Upper lobe of left lung (tissue), 6 donors: Measurements from ENCODE around the gene TBCK. TPM values are rescaled to one million over a fixed set of nuclear protein-coding genes. Genes with fewer than 3 reads are reported as not detected.

Source experiments
- ATAC-seq, 2 donors: fragments of 200-7000 bp; cut with Tn5 transposase; one replicate each; pipeline ENCODE4 v1.9.1; 2022; ENCODE audit warnings: mild to moderate bottlenecking in 2 of 2, moderate library complexity in 2 of 2; ENCODE audit not compliant: low FRiP score in 2 of 2
- DNase-seq, 2 donors: peaks; one replicate each; pipeline ENCODE4 v3.0.0-alpha.2; 2019 to 2020
- H3K27ac ChIP-seq, 4 donors: fragments of 200-600 bp; sonication (generic); one replicate each; pipeline ENCODE4 v1.5.1; 2016 to 2019
- H3K27me3 ChIP-seq, 4 donors: fragments of 200-600 bp; sonication (generic); one replicate each; pipeline ENCODE4 v1.5.1; 2017 to 2019
- H3K36me3 ChIP-seq, 4 donors: fragments of 200-600 bp; sonication (generic); one replicate each; pipeline ENCODE4 v1.5.1; 2016 to 2019
- H3K4me1 ChIP-seq, 4 donors: fragments of 200-600 bp; sonication (generic); one replicate each; pipeline ENCODE4 v1.5.1; 2018 to 2019
- H3K4me3 ChIP-seq, 4 donors: fragments of 200-600 bp; sonication (generic); one replicate each; pipeline ENCODE4 v1.5.1; 2017 to 2019; ENCODE audit warnings: mild to moderate bottlenecking in 2 of 4, moderate library complexity in 1 of 4
- H3K9me3 ChIP-seq, 4 donors: fragments of 200-600 bp; sonication (generic); one replicate each; pipeline ENCODE4 v1.5.1; 2018 to 2019
- EP300 ChIP-seq, 4 donors: sonication (generic); formaldehyde crosslinking; IDR thresholded peaks; one replicate each; pipeline ENCODE4 v1.5.1; 2017; ENCODE audit warnings: antibody characterized with exemption in 4 of 4, control low read depth in 2 of 4
- POLR2A ChIP-seq, 4 donors: fragments of 450-650 bp; IDR thresholded peaks; one replicate each; pipeline ENCODE4 v1.5.1; 2016 to 2017; ENCODE audit warnings: antibody characterized with exemption in 4 of 4, mild to moderate bottlenecking in 2 of 4
- POLR2AphosphoS5 ChIP-seq, 2 donors: sonication (generic); formaldehyde crosslinking; IDR thresholded peaks; one replicate each; pipeline ENCODE4 v1.5.1; 2017; ENCODE audit warnings: antibody characterized with exemption in 2 of 2
- WGBS, 2 donors: methylation state at CpG; one replicate each; pipeline ENCODE4 v1.1.5; 2017 to 2018; 5-methylcytosine and 5-hydroxymethylcytosine counted together
- total RNA-seq, 6 donors: library from RNA; depleted of rRNA in 4 of 6; stranded (reverse); fragments of >200 nt in 4 of 6; gene quantifications; one replicate each; pipeline versions ENCODE4 v1.1.0 to v1.2.1, GENCODE V29; 2016 to 2021
- TF ChIP-seq, protein P1 (sequence below), 6 experiments: fragments of 450-650 bp in 4 of 6; fragments of 200-600 bp in 2 of 6; sonication (generic) in 2 of 6; IDR thresholded peaks; one replicate each; pipeline ENCODE4 v1.5.1; 2016 to 2019; ENCODE audit warnings: antibody characterized with exemption in 6 of 6
- donor health status: DM: no; HTN: no; CAD: no; lungs with moderate emphysema.
- donor health status: DM: no; HTN: yes; CAD: no; lungs with severe emphysema.

Gene TBCK
- total RNA-seq, 6 donors from 2014 or later: 24.8 to 54.5 (median 32.3) TPM

DNA sequence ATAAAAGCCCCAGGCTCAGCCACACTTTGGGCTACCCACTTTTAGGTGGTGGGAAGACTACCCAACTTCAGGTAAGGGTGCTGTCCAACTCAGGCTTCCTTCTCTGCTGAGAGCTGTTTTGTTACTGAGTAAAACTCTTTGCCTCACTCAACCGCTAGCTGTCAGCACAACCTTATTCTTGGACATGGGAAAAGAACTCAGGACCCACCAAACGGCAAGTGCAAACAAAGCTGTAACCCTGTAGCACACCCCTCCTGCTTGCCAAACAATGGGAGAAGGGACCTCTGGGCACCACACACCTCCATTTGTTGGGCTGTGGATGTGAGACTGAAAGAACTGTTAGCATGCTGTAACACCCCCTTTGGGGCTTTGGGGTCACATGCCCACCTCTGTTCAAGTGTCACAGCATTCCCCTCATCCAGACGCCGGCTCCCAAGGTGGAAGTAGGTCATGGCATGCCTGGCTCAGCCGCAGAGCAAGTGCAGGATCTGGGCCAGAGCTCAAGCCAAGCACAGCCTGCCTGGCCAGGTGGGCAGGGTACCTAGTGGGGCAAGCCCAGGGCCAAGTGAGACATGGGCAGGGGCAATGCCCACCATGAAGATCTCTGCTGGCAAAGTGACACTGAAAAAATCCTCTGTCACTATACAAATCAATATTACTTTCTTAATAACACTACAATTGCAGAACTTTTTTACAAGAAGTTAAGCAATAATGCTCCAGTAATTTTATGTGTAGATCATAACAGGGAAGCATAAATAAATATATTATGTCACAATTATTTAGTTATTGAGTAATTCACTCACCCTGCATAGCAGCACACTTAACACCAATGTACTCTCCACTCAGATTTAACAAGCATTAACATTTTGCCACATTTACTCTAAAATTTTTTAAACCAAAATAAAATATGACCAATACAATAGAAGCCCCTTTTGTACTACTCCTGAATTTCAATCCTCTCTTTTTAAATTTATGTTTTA lies 107.2 kb downstream of the TBCK start:
- Histone ChIP-seq H3K27ac (no peak overlapping the region), H3K4me3 (no peak overlapping the region), H3K27me3 (no peaks in the 10 kb centered on the region), H3K9me3 (no peaks in the 10 kb centered on the region), H3K4me1 (no peaks in the 10 kb centered on the region), H3K36me3 (peaks cover 0 to 14% (median 3%) of the 10 kb centered on the region in 4 donors)
- peak in 1 of 2 donors; percentile 37 for DNase-seq
- 83 to 94% methylated on average over 3 to 5 of the region's 5 CpGs for WGBS, 2 donors
- peak in 1 of 2 donors; percentile 14 for ATAC-seq
- TF ChIP-seq EP300 (IDR thresholded peaks at IDR 0.05) (no peak), POLR2A (IDR thresholded peaks at IDR 0.05) (no peak), POLR2AphosphoS5 (IDR thresholded peaks at IDR 0.05) (no peak)
- TF ChIP-seq, protein P1, sequence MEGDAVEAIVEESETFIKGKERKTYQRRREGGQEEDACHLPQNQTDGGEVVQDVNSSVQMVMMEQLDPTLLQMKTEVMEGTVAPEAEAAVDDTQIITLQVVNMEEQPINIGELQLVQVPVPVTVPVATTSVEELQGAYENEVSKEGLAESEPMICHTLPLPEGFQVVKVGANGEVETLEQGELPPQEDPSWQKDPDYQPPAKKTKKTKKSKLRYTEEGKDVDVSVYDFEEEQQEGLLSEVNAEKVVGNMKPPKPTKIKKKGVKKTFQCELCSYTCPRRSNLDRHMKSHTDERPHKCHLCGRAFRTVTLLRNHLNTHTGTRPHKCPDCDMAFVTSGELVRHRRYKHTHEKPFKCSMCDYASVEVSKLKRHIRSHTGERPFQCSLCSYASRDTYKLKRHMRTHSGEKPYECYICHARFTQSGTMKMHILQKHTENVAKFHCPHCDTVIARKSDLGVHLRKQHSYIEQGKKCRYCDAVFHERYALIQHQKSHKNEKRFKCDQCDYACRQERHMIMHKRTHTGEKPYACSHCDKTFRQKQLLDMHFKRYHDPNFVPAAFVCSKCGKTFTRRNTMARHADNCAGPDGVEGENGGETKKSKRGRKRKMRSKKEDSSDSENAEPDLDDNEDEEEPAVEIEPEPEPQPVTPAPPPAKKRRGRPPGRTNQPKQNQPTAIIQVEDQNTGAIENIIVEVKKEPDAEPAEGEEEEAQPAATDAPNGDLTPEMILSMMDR (IDR thresholded peaks at IDR 0.05): no peak

DNA sequence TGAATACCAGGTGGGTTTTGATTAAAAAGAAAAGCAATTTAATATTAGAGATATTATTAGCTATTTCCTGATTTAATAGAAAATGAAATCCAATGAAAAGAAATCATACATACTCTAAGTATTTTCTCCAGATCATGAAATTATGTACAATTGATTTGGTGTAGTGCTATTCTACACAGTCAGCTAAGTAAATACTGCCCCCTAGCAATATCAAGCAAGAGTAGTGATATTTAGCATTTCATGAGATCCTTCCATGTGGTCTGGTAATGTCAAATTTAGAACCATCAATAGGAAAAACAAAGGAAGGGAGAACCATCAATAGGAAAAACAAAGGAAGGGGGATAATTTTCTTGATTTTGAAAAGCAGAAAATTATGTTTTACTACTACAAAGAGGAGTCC lies 114.6 kb downstream of the TBCK start:
- H3K36me3 ChIP-seq: no peaks in the 10 kb centered on the region
- H3K27ac ChIP-seq: no peak overlapping the region
- DNase-seq (no peak), ATAC-seq (no peak)
- no peak overlapping the region for H3K4me3 ChIP-seq
- H3K27me3 ChIP-seq: no peaks in the 10 kb centered on the region
- TF ChIP-seq, protein P1 (IDR thresholded peaks at IDR 0.05): peak in 1 of 6 experiments; percentile 8
- TF ChIP-seq POLR2A (IDR thresholded peaks at IDR 0.05) (no peak), POLR2AphosphoS5 (IDR thresholded peaks at IDR 0.05) (no peak), EP300 (IDR thresholded peaks at IDR 0.05) (no peak)
- no peaks in the 10 kb centered on the region for H3K4me1 ChIP-seq
- no peaks in the 10 kb centered on the region for H3K9me3 ChIP-seq

DNA sequence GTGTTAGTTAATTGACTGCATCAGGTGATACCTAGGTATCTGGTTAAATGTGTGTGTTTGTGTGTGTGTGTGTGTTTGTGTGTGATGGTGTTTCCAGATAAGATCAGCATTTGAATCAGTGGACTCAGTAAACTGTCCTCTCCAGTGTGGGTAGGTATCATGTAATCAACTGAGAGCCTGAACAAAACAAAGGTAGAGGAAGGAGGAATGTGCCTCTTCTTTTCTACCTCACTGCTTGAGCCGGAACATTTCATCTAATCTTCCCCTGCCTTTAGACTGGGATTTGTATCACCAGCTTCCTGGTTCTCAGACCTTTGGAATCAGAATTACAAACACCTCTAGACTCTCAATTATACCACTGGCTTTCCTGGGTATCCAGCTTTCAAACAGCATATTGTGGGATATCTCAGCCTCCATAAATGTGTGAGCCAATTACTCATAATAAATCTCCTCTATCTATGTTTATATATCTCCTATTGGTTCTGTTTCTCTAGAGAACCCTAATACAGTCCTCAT lies 120.5 kb downstream of the TBCK start:
- H3K27me3 ChIP-seq: no peaks in the 10 kb centered on the region
- TF ChIP-seq, protein P1 (IDR thresholded peaks at IDR 0.05): no peak
- TF ChIP-seq POLR2AphosphoS5 (IDR thresholded peaks at IDR 0.05) (no peak), POLR2A (IDR thresholded peaks at IDR 0.05) (no peak), EP300 (IDR thresholded peaks at IDR 0.05) (no peak)
- 100% methylated on average over 1 of the region's 1 CpG for WGBS, 2 donors
- no peaks in the 10 kb centered on the region for H3K9me3 ChIP-seq
- ATAC-seq (no peak), DNase-seq (no peak)
- no peaks in the 10 kb centered on the region for H3K4me1 ChIP-seq
- no peak overlapping the region for H3K27ac ChIP-seq
- peaks cover 0 to 15% (median 2%) of the 10 kb centered on the region in 4 donors for H3K36me3 ChIP-seq
- no peak overlapping the region for H3K4me3 ChIP-seq

DNA sequence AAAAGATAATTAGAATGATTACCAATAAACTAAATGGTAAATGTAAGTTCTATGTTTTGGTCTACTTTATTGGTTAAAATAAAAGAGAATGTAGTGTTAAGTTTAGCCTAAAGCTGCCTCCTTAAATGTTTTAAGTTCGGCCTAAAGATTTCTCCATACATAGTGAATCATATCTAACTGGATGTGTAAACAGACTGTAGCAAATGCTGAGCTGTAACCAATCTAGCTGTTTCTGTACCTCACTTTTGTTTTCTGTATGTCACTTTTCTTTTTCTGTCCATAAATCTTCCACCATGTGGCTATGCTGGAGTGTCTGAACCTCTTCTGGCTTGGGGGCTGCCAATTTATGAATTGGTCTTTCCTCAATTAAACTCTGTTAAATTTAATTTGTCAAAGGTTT lies 121.2 kb downstream of the TBCK start:
- Histone ChIP-seq H3K27ac (no peak overlapping the region), H3K4me3 (no peak overlapping the region), H3K9me3 (no peaks in the 10 kb centered on the region), H3K27me3 (no peaks in the 10 kb centered on the region), H3K36me3 (peaks cover 0 to 15% (median 2%) of the 10 kb centered on the region in 4 donors), H3K4me1 (no peaks in the 10 kb centered on the region)
- 93 to 94% methylated on average over 1 of the region's 1 CpG for WGBS, 2 donors
- no peak for DNase-seq
- TF ChIP-seq, protein P1 (IDR thresholded peaks at IDR 0.05): no peak
- no peak for TF ChIP-seq POLR2A (IDR thresholded peaks at IDR 0.05)
- TF ChIP-seq EP300 (IDR thresholded peaks at IDR 0.05): no peak
- no peak for TF ChIP-seq POLR2AphosphoS5 (IDR thresholded peaks at IDR 0.05)
- ATAC-seq: no peak
